Heart left ventricle (tissue), 13 donors: ENCODE data around the gene CAND1.

ENCODE experiments used
- POLR2A ChIP-seq, 2 donors: fragments of 450-650 bp; IDR thresholded peaks; one replicate each; pipeline ENCODE4 v1.6.1; 2017; ENCODE audit warnings: antibody characterized with exemption in 2 of 2, mild to moderate bottlenecking in 2 of 2, moderate library complexity in 2 of 2
- TF ChIP-seq, protein P1 (sequence below), 12 donors: fragments of 200-600 bp; sonication (generic) in 4 of 12; IDR thresholded peaks; one replicate each; pipeline versions ENCODE4 v1.5.0 to v1.8.0; 2018 to 2022; ENCODE audit warnings: antibody characterized with exemption in 12 of 12, mild to moderate bottlenecking in 5 of 12
- donor health status: ischemic (EF 13 %, LVEDD 7.1; RV severe dilation, severe dysfunction).
- donor health status: DM: no; HTN: yes; CAD: no.
- donor health status: DM: no; HTN: no; CAD: no.
- donor health status: ischemic (EF 25% LVEDD 6.9; RV normal size, moderate dysfunction).
- donor health status: ischemic (EF 25% LVEDD 5.7; RV mildly dilated, moderate dysfunction).
- donor health status: ischemic (EF 35%, LVEDD 5.7; RV mildly dilated, moderate dysfunction).
- donor health status: nonischemic (EF 11% LVEDD 7.7; RV severe dilation, severe dysfunction).
- donor health status: DM: yes; HTN: yes; CAD: no.
- donor health status: PGD.
- donor health status: ischemic (EF 29% LVEDD 5.4; RV normal size, mild dysfunction).
- donor health status: nonischemic (EF 23%, LVEDD 6.1; RV moderate dilation, normal function).

DNA sequence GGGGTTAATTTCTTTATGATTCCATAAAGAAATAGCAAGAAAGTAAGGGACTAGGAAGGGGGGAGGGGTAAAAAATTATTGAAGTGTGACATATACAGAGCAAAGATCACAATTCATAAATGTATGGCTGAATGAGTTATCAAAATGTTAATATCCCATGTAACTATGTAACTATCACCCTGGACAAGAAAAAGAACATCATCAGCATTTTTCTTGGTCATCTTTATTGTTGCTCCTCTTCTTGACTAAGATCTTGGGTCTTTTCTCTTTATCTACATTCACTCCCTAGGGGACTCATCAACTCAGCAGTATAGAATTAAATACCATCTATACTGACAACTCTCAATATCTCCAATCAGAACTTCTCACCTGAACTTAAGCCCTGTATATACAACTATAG lies 57.5 kb downstream of the CAND1 start:
- no peak for TF ChIP-seq POLR2A (IDR thresholded peaks at IDR 0.05)
- TF ChIP-seq, protein P1, sequence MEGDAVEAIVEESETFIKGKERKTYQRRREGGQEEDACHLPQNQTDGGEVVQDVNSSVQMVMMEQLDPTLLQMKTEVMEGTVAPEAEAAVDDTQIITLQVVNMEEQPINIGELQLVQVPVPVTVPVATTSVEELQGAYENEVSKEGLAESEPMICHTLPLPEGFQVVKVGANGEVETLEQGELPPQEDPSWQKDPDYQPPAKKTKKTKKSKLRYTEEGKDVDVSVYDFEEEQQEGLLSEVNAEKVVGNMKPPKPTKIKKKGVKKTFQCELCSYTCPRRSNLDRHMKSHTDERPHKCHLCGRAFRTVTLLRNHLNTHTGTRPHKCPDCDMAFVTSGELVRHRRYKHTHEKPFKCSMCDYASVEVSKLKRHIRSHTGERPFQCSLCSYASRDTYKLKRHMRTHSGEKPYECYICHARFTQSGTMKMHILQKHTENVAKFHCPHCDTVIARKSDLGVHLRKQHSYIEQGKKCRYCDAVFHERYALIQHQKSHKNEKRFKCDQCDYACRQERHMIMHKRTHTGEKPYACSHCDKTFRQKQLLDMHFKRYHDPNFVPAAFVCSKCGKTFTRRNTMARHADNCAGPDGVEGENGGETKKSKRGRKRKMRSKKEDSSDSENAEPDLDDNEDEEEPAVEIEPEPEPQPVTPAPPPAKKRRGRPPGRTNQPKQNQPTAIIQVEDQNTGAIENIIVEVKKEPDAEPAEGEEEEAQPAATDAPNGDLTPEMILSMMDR (IDR thresholded peaks at IDR 0.05): no peak
